ENCODE results near the gene SLX1B.
"Not testable (repeated sequence)": the region's sequence is repeated elsewhere in the genome, so short reads cannot be mapped to it uniquely, and the experiment has no call there.

- not testable (repeated sequence) for TF ChIP-seq REST (IDR thresholded peaks at IDR 0.05; ENCODE audit: low read depth); JUND (IDR thresholded peaks at IDR 0.05); POLR2A (IDR thresholded peaks at IDR 0.05; ENCODE audit: borderline replicate concordance, extremely low read depth, insufficient read depth, insufficient read length); SRF (IDR thresholded peaks at IDR 0.05; ENCODE audit: low read depth); SIN3A (IDR thresholded peaks at IDR 0.05; ENCODE audit: low read depth); POLR2AphosphoS5 (IDR thresholded peaks at IDR 0.05; ENCODE audit: low read depth, low read length); EZH2 (IDR thresholded peaks at IDR 0.05)
- TF ChIP-seq, protein P1, sequence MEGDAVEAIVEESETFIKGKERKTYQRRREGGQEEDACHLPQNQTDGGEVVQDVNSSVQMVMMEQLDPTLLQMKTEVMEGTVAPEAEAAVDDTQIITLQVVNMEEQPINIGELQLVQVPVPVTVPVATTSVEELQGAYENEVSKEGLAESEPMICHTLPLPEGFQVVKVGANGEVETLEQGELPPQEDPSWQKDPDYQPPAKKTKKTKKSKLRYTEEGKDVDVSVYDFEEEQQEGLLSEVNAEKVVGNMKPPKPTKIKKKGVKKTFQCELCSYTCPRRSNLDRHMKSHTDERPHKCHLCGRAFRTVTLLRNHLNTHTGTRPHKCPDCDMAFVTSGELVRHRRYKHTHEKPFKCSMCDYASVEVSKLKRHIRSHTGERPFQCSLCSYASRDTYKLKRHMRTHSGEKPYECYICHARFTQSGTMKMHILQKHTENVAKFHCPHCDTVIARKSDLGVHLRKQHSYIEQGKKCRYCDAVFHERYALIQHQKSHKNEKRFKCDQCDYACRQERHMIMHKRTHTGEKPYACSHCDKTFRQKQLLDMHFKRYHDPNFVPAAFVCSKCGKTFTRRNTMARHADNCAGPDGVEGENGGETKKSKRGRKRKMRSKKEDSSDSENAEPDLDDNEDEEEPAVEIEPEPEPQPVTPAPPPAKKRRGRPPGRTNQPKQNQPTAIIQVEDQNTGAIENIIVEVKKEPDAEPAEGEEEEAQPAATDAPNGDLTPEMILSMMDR (IDR thresholded peaks at IDR 0.05 in 2 of 3, conservative IDR thresholded peaks at IDR 0.05 in 1 of 3; ENCODE audit: borderline replicate concordance in 1 of 3, insufficient read depth in 1 of 3, low read depth in 2 of 3, low read length in 2 of 3) = not testable (repeated sequence)
Measured at GRCh38 chr16:29465985-29466824, 11.9 kb downstream of the SLX1B start.
